ENCODE data around the gene PLXDC2.

- no peak for TF ChIP-seq MAFK (IDR thresholded peaks at IDR 0.05; ENCODE audit: partially characterized antibody)
- TF ChIP-seq CEBPB (IDR thresholded peaks at IDR 0.05) = no peak
- TF ChIP-seq, protein P1, sequence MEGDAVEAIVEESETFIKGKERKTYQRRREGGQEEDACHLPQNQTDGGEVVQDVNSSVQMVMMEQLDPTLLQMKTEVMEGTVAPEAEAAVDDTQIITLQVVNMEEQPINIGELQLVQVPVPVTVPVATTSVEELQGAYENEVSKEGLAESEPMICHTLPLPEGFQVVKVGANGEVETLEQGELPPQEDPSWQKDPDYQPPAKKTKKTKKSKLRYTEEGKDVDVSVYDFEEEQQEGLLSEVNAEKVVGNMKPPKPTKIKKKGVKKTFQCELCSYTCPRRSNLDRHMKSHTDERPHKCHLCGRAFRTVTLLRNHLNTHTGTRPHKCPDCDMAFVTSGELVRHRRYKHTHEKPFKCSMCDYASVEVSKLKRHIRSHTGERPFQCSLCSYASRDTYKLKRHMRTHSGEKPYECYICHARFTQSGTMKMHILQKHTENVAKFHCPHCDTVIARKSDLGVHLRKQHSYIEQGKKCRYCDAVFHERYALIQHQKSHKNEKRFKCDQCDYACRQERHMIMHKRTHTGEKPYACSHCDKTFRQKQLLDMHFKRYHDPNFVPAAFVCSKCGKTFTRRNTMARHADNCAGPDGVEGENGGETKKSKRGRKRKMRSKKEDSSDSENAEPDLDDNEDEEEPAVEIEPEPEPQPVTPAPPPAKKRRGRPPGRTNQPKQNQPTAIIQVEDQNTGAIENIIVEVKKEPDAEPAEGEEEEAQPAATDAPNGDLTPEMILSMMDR (IDR thresholded peaks at IDR 0.05) = no peak
- no peak for TF ChIP-seq RNF2 (IDR thresholded peaks at IDR 0.05; ENCODE audit: borderline replicate concordance, low read depth)
- TF ChIP-seq RAD21 (conservative IDR thresholded peaks at IDR 0.05 in 1 of 2, IDR thresholded peaks at IDR 0.05 in 1 of 2) = no peak
- TF ChIP-seq USF2 (IDR thresholded peaks at IDR 0.05) = no peak
- TF ChIP-seq PBX3 (IDR thresholded peaks at IDR 0.05) = no peak
- no peak for TF ChIP-seq CBX8 (IDR thresholded peaks at IDR 0.05)
- TF ChIP-seq HOXB13 (CRISPR knock-in tag; IDR thresholded peaks at IDR 0.05; ENCODE audit: low read depth) = no peak
Observed at GRCh38 chr10:19772972-19773371, 43.3 kb upstream of the PLXDC2 start.

Data from A549 (cell line).